GM19372 (cell line): ENCODE data around the gene SPATA31A6.
"Not testable (repeated sequence)": the region's sequence is repeated elsewhere in the genome, so short reads cannot be mapped to it uniquely, and the experiment has no call there.

Experiments used
- ATAC-seq: cut with Tn5 transposase; IDR thresholded peaks from one replicate; pipeline ENCODE4 v1.9.1; 2021; ENCODE audit warnings: mild to moderate bottlenecking, low read depth, moderate library complexity; ENCODE audit not compliant: unreplicated experiment

The SPATA31A6 gene

GRCh38 chr9:42183359-42183758 lies at the start of gene SPATA31A6:
SPATA31A6 (plus strand) TSS chr9:42183659; CDS start chr9:42183688, 29 bp downstream.
- not testable (repeated sequence) for ATAC-seq

GRCh38 chr9:42160299-42160698 lies 23.2 kb upstream of the SPATA31A6 start:
- not testable (repeated sequence) for ATAC-seq

GRCh38 chr9:42219861-42220260 lies 36.4 kb downstream of the SPATA31A6 start:
- ATAC-seq: not testable (repeated sequence)

GRCh38 chr9:42223230-42223629 lies 39.8 kb downstream of the SPATA31A6 start:
- ATAC-seq: not testable (repeated sequence)

GRCh38 chr9:42233031-42233430 lies 49.6 kb downstream of the SPATA31A6 start:
- ATAC-seq: not testable (repeated sequence)

- ATAC-seq: not testable (repeated sequence)
These were observed 51.2 kb downstream of the SPATA31A6 start for GRCh38 chr9:42234610-42235009.

GRCh38 chr9:42235352-42235991 lies 52.0 kb downstream of the SPATA31A6 start:
- not testable (repeated sequence) for ATAC-seq

- not testable (repeated sequence) for ATAC-seq
These were observed 52.6 kb downstream of the SPATA31A6 start for GRCh38 chr9:42236097-42236496.

GRCh38 chr9:42237381-42237780 lies 53.9 kb downstream of the SPATA31A6 start:
- not testable (repeated sequence) for ATAC-seq

GRCh38 chr9:42238862-42239261 lies 55.4 kb downstream of the SPATA31A6 start:
- ATAC-seq: not testable (repeated sequence)
